SK-N-SH treated with all-trans-retinoic acid at 6 μM for 48 hours (cell line): ENCODE data around the gene SAFB2.

Source experiments
- PPARA ChIP-seq: fragments of 250-450 bp; sonication (Bioruptor Pico); IDR thresholded peaks from 2 replicates; pipeline ENCODE4 v1.5.0; 2020; ENCODE audit warnings: mild to moderate bottlenecking, borderline replicate concordance
- ZFP3 ChIP-seq: fragments of 250-450 bp; sonication (Bioruptor Pico); IDR thresholded peaks from 2 replicates; pipeline ENCODE4 v1.5.0; 2020; ENCODE audit warnings: mild to moderate bottlenecking, moderate library complexity
- TF ChIP-seq, protein P1 (sequence below): fragments of 250-450 bp; sonication (Bioruptor Pico); IDR thresholded peaks from 2 replicates; pipeline ENCODE4 v1.5.1; 2020; ENCODE audit warnings: low read depth, mild to moderate bottlenecking, moderate library complexity

DNA sequence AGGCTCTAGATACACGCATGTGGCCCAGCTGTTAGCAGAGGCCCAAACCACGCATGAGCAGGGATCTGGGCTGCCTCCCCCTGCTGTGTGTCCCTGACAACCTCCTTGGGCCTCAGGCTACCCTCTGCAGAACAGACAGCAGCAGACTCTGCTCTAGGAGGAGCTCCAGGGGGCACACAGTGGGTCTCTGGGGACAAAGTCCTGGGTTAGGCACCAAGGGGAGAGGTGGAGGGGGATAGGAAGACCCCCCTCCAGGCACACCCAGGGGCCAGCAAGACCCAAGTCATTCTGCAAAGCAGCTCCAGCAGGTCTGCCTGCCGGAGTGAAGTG is 62.8 kb downstream of the SAFB2 start:
- TF ChIP-seq, protein P1, sequence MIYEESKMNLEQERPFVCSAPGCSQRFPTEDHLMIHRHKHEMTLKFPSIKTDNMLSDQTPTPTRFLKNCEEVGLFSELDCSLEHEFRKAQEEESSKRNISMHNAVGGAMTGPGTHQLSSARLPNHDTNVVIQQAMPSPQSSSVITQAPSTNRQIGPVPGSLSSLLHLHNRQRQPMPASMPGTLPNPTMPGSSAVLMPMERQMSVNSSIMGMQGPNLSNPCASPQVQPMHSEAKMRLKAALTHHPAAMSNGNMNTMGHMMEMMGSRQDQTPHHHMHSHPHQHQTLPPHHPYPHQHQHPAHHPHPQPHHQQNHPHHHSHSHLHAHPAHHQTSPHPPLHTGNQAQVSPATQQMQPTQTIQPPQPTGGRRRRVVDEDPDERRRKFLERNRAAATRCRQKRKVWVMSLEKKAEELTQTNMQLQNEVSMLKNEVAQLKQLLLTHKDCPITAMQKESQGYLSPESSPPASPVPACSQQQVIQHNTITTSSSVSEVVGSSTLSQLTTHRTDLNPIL (CRISPR knock-in tag): no peak
- TF ChIP-seq PPARA (no peak), ZFP3 (CRISPR knock-in tag) (no peak)
